ENCODE results near the gene SMYD1.
A peak's percentile ranks its signal among the peaks of the same experiment; 100 is the strongest.

The SMYD1 gene

GRCh38 chr2:88090446-88091283, 23.0 kb downstream of the SMYD1 start:
- Histone ChIP-seq H3K9me3 (ENCODE audit: control insufficient read depth, low read length) (no peaks in the 10 kb centered on the region), H3K27me3 (replicated peaks; ENCODE audit: control insufficient read depth, insufficient read depth, low read length) (peaks cover 17% of the 10 kb centered on the region), H3K4me3 (ENCODE audit: low read length) (no peak overlapping the region), H3K36me3 (ENCODE audit: control insufficient read depth, insufficient read depth, low read length, severe bottlenecking) (no peaks in the 10 kb centered on the region), H3K9ac (ENCODE audit: low read length) (no peak overlapping the region), H3K4me1 (ENCODE audit: control insufficient read depth, insufficient read depth, low read length) (no peaks in the 10 kb centered on the region)
- no peak for DNase-seq (ENCODE audit: low read depth)

- no peaks in the 10 kb centered on the region for H3K9me3 ChIP-seq (ENCODE audit: control insufficient read depth, low read length)
- no peak for DNase-seq (ENCODE audit: low read depth)
Observed at GRCh38 chr2:88091943-88092342, 24.3 kb downstream of the SMYD1 start.

GRCh38 chr2:88092773-88093172, 25.1 kb downstream of the SMYD1 start:
- H3K36me3 ChIP-seq (ENCODE audit: control insufficient read depth, insufficient read depth, low read length, severe bottlenecking) = no peaks in the 10 kb centered on the region
- no peaks in the 10 kb centered on the region for H3K9me3 ChIP-seq (ENCODE audit: control insufficient read depth, low read length)
- H3K9ac ChIP-seq (ENCODE audit: low read length) = no peak overlapping the region
- no peak for DNase-seq (ENCODE audit: low read depth)
- H3K4me3 ChIP-seq (ENCODE audit: low read length) = no peak overlapping the region
- H3K27me3 ChIP-seq (replicated peaks; ENCODE audit: control insufficient read depth, insufficient read depth, low read length) = peaks cover 32% of the 10 kb centered on the region
- no peaks in the 10 kb centered on the region for H3K4me1 ChIP-seq (ENCODE audit: control insufficient read depth, insufficient read depth, low read length)

More at GRCh38 chr2:88091943-88092342, 24.3 kb downstream of the SMYD1 start:
- peaks cover 26% of the 10 kb centered on the region for H3K27me3 ChIP-seq (replicated peaks; ENCODE audit: control insufficient read depth, insufficient read depth, low read length)
- no peak overlapping the region for H3K9ac ChIP-seq (ENCODE audit: low read length)
- no peaks in the 10 kb centered on the region for H3K4me1 ChIP-seq (ENCODE audit: control insufficient read depth, insufficient read depth, low read length)
- H3K4me3 ChIP-seq (ENCODE audit: low read length) = no peak overlapping the region
- H3K36me3 ChIP-seq (ENCODE audit: control insufficient read depth, insufficient read depth, low read length, severe bottlenecking) = no peaks in the 10 kb centered on the region

- Histone ChIP-seq H3K27me3 (replicated peaks; ENCODE audit: control insufficient read depth, insufficient read depth, low read length) (peaks cover 32% of the 10 kb centered on the region), H3K4me3 (ENCODE audit: low read length) (no peak overlapping the region), H3K9me3 (ENCODE audit: control insufficient read depth, low read length) (no peaks in the 10 kb centered on the region), H3K4me1 (ENCODE audit: control insufficient read depth, insufficient read depth, low read length) (peaks cover 2% of the 10 kb centered on the region), H3K36me3 (ENCODE audit: control insufficient read depth, insufficient read depth, low read length, severe bottlenecking) (no peaks in the 10 kb centered on the region), H3K9ac (ENCODE audit: low read length) (no peak overlapping the region)
- DNase-seq (ENCODE audit: low read depth) = no peak
Observed at GRCh38 chr2:88095022-88095421, 27.4 kb downstream of the SMYD1 start.

- no peaks in the 10 kb centered on the region for H3K9me3 ChIP-seq (ENCODE audit: control insufficient read depth, low read length)
- no peak for DNase-seq (ENCODE audit: low read depth)
- no peaks in the 10 kb centered on the region for H3K36me3 ChIP-seq (ENCODE audit: control insufficient read depth, insufficient read depth, low read length, severe bottlenecking)
- peaks cover 32% of the 10 kb centered on the region for H3K27me3 ChIP-seq (replicated peaks; ENCODE audit: control insufficient read depth, insufficient read depth, low read length)
- no peak overlapping the region for H3K9ac ChIP-seq (ENCODE audit: low read length)
- peaks cover 13% of the 10 kb centered on the region for H3K4me1 ChIP-seq (ENCODE audit: control insufficient read depth, insufficient read depth, low read length)
- no peak overlapping the region for H3K4me3 ChIP-seq (ENCODE audit: low read length)
Observed at GRCh38 chr2:88096708-88097107, 29.1 kb downstream of the SMYD1 start.

- H3K36me3 ChIP-seq (ENCODE audit: control insufficient read depth, insufficient read depth, low read length, severe bottlenecking) = no peaks in the 10 kb centered on the region
- no peak for DNase-seq (ENCODE audit: low read depth)
- no peak overlapping the region for H3K9ac ChIP-seq (ENCODE audit: low read length)
- no peak overlapping the region for H3K4me3 ChIP-seq (ENCODE audit: low read length)
- H3K4me1 ChIP-seq (ENCODE audit: control insufficient read depth, insufficient read depth, low read length) = peaks cover 13% of the 10 kb centered on the region
- no peaks in the 10 kb centered on the region for H3K9me3 ChIP-seq (ENCODE audit: control insufficient read depth, low read length)
- H3K27me3 ChIP-seq (replicated peaks; ENCODE audit: control insufficient read depth, insufficient read depth, low read length) = peaks cover 32% of the 10 kb centered on the region
Observed at GRCh38 chr2:88097192-88097591, 29.6 kb downstream of the SMYD1 start.

GRCh38 chr2:88097891-88098557, 30.4 kb downstream of the SMYD1 start:
- H3K9me3 ChIP-seq (ENCODE audit: control insufficient read depth, low read length) = no peaks in the 10 kb centered on the region
- no peak overlapping the region for H3K4me3 ChIP-seq (ENCODE audit: low read length)
- peaks cover 30% of the 10 kb centered on the region for H3K27me3 ChIP-seq (replicated peaks; ENCODE audit: control insufficient read depth, insufficient read depth, low read length)
- H3K36me3 ChIP-seq (ENCODE audit: control insufficient read depth, insufficient read depth, low read length, severe bottlenecking) = no peaks in the 10 kb centered on the region
- DNase-seq (ENCODE audit: low read depth) = no peak
- H3K4me1 ChIP-seq (ENCODE audit: control insufficient read depth, insufficient read depth, low read length) = peaks cover 13% of the 10 kb centered on the region
- no peak overlapping the region for H3K9ac ChIP-seq (ENCODE audit: low read length)

- Histone ChIP-seq H3K9ac (ENCODE audit: low read length) (no peak overlapping the region), H3K4me3 (ENCODE audit: low read length) (no peak overlapping the region), H3K4me1 (ENCODE audit: control insufficient read depth, insufficient read depth, low read length) (peaks cover 13% of the 10 kb centered on the region), H3K36me3 (ENCODE audit: control insufficient read depth, insufficient read depth, low read length, severe bottlenecking) (no peaks in the 10 kb centered on the region), H3K9me3 (ENCODE audit: control insufficient read depth, low read length) (no peaks in the 10 kb centered on the region), H3K27me3 (replicated peaks; ENCODE audit: control insufficient read depth, insufficient read depth, low read length) (peaks cover 25% of the 10 kb centered on the region)
- DNase-seq (ENCODE audit: low read depth) = no peak
Observed at GRCh38 chr2:88098558-88098900, 30.9 kb downstream of the SMYD1 start.

GRCh38 chr2:88099798-88100488, 32.3 kb downstream of the SMYD1 start:
- Histone ChIP-seq H3K9me3 (ENCODE audit: control insufficient read depth, low read length) (no peaks in the 10 kb centered on the region), H3K4me3 (ENCODE audit: low read length) (no peak overlapping the region), H3K27me3 (replicated peaks; ENCODE audit: control insufficient read depth, insufficient read depth, low read length) (peaks cover 20% of the 10 kb centered on the region), H3K36me3 (ENCODE audit: control insufficient read depth, insufficient read depth, low read length, severe bottlenecking) (no peaks in the 10 kb centered on the region), H3K9ac (ENCODE audit: low read length) (no peak overlapping the region), H3K4me1 (ENCODE audit: control insufficient read depth, insufficient read depth, low read length) (peaks cover 13% of the 10 kb centered on the region)
- peak; percentile 17 for DNase-seq (ENCODE audit: low read depth)

- H3K27me3 ChIP-seq (replicated peaks; ENCODE audit: control insufficient read depth, insufficient read depth, low read length) = peaks cover 17% of the 10 kb centered on the region
- H3K4me3 ChIP-seq (ENCODE audit: low read length) = no peak overlapping the region
- DNase-seq (ENCODE audit: low read depth) = no peak
- no peaks in the 10 kb centered on the region for H3K36me3 ChIP-seq (ENCODE audit: control insufficient read depth, insufficient read depth, low read length, severe bottlenecking)
- peaks cover 13% of the 10 kb centered on the region for H3K4me1 ChIP-seq (ENCODE audit: control insufficient read depth, insufficient read depth, low read length)
- no peaks in the 10 kb centered on the region for H3K9me3 ChIP-seq (ENCODE audit: control insufficient read depth, low read length)
- H3K9ac ChIP-seq (ENCODE audit: low read length) = no peak overlapping the region
Observed at GRCh38 chr2:88100489-88100858, 32.8 kb downstream of the SMYD1 start.

- H3K9me3 ChIP-seq (ENCODE audit: control insufficient read depth, low read length) = no peaks in the 10 kb centered on the region
- no peak for DNase-seq (ENCODE audit: low read depth)
- H3K4me1 ChIP-seq (ENCODE audit: control insufficient read depth, insufficient read depth, low read length) = no peaks in the 10 kb centered on the region
- no peaks in the 10 kb centered on the region for H3K36me3 ChIP-seq (ENCODE audit: control insufficient read depth, insufficient read depth, low read length, severe bottlenecking)
- H3K4me3 ChIP-seq (ENCODE audit: low read length) = no peak overlapping the region
- H3K9ac ChIP-seq (ENCODE audit: low read length) = no peak overlapping the region
- peaks cover 12% of the 10 kb centered on the region for H3K27me3 ChIP-seq (replicated peaks; ENCODE audit: control insufficient read depth, insufficient read depth, low read length)
Observed at GRCh38 chr2:88108796-88109195, 41.2 kb downstream of the SMYD1 start.

Data from adipocyte (in vitro differentiated cells).